Stimulated activated CD4-positive, alpha-beta T cell treated with anti-CD3 and anti-CD28 coated beads, Interleukin-4, amount 100 ng/mL, for 48 hours (primary cell): ENCODE results near the gene IKZF3.
"Not testable (repeated sequence)": the region's sequence is repeated elsewhere in the genome, so short reads cannot be mapped to it uniquely, and the experiment has no call there.

ENCODE experiments used
- DNase-seq, 2 donors: peaks; one replicate each; pipeline ENCODE4 v3.0.0-alpha.2; 2020; ENCODE audit warnings: low read depth in 2 of 2

Gene IKZF3

DNA sequence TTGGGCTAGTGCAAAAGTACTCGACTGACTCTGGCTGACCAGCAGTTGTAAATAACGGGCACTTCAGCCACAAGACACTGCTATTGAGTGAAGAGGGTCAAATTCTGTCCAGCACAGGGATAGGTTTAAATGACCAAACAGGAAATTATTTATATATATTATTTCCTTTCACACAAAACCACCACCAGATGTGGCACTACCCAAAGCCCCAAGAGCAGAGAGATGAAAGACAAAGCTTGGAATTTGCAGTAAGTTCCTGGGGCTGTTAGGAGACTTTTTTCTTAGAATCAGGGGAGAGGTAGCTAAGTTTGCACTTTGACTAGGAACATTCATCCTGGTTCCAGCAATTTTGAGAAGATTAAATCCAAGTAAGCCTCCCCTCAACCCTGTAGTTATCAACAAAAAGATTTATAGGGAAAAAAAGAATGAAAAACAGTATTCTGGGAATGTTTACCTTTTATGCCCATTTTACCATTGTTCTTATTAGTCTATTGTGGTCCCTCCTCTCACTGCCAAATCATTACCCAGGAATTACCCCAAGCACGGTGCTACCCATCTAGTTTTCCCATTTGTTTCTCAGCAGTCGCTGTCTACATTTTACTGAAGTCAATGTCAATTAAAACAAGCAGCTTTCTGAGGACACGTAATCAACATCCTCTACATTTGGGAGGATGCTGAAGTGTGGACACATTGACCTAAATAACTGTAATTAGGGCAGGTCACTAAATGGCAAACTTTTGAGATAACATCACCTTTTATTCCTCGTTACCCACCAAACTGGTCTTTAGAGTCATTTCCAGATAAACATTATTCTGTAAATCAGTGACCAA, 82.9 kb downstream of the IKZF3 start:
- no peak for DNase-seq

DNA sequence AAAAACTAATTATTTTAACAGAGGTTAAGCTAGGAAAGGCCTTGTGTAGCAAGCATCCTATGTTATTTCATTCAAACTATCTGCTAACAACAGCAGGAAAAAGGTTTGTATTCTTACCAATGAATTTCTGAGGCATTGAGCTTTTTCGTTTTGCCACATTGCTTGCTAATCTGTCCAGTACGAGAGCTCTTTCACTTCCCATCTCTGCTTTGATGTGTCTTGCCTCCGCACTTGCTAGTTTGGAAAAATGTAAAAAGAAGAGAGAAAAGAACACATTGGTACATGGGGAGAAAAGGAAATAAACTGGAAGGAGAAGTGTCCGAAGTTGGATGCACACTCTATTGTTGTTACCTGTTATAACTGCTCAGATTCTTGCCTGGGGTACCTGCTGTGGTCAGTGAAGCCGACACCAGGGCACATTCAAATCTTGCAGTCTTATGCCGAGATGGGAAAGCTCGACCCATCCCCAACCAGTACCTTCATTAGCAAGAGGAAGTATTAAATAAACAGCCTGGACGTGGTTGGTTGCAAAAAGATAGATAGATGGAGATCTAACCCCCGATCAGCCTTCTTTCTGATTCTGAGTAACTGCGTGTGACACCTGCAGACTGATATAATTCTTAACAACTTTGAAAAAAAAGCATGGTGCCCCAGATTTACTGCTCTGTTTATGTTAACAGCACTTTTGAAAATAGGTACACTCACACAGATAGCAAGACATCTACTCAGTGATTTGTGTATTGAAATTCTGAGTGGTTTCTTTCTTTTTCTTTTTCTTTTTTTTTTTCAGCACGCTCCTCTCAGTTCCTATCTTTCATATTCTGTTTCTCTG, 86.4 kb downstream of the IKZF3 start:
- DNase-seq = no peak

DNA sequence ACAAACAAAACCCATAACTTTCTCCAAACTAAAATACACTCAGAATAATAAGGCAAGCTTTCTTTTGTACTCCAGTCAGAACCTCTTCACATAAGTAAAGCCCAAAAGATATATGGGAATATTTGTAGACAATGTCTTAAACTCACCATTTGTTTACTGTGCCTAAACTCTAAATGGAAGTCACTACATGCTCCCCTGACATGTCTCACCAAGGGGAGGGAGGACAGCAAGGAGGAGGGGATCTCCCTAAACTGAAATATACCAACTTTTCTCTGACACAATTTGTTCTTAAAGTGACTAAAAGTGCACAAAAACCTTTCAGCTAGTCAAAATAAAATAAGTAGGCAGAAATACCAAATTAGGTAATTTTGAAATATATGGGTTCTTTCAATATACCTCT, 87.9 kb downstream of the IKZF3 start:
- DNase-seq = no peak

DNA sequence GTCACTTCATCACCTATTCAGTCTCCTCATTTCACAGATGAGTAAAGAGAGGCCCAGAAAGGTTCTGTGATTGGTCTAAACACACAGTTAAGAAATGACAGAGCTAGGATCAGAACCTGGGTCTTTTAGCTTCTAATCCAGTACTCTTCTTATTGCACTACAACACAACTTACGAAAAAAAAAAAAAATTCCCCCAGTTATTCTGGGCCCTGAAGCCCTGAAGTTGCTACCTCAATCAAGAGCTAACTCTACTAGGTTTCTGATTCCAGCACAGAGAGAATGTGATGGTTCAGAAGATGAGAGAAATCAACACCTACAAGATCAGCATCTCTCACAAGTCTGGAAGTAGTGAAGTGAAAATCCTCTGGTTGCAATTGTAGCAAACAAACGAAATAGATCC, 89.1 kb downstream of the IKZF3 start:
- DNase-seq = no peak

DNA sequence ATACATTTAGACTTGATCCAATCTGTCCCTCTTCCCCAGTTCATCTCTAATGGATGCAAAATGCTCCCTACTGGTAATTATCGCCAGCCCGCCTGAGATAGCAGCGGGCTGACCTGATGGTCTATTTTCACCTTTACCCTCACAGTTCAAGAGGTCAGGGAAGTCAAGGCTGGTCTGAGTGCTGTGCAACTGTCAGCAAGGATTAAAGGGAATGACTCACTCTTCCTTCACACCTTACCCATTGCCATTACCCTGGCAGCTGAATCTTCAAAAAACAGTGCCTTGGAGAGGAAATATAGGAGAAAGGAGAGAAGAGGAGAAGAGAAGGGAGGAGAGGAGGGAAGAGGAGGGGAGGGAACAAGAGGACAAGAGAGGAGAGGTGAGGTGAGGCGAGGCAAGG, 90.1 kb downstream of the IKZF3 start:
- no peak for DNase-seq

DNA sequence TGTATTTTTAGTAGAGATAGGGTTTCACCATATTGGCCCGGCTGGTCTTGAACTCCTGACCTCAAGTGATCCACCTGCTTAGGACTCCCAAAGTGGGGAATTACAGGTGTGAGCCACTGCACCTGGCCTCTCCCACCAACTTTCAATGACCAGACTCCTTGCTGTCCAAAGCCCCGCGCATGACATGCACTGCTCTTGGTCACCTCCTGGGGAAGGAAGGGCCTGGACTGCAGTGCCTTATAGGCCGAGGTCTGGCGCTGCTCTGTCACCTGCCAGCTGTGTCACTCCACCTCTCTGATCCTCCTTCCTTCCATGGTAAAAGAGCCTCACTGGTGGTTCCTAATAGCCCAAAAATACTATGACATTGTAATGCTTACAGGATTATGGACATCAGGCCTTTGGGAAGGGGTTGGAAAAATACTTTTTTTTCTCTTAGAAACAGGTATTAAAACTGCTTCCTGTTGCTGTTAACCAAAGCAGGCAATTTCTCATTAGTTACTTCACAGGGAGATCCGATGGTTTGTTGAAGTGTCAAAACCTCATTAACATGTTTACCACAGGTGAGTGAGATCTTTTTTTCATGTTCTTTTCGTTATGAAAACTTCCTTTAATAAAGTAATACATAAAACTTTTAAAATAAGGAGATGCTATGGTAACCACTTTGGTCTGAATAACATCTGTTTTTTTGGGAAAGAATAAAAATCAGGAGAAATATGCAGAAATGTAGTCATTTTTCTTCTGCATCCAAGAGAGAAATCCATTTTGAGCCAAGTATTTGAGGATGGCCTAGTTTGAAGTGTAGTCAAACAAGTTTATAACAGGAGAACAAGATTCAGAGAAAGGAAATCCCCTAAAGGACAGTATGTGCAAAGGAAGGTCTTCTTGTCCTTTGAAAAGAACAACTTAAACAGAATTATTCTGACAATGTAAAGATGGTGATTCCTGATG, 90.9 kb downstream of the IKZF3 start:
- no peak for DNase-seq

DNA sequence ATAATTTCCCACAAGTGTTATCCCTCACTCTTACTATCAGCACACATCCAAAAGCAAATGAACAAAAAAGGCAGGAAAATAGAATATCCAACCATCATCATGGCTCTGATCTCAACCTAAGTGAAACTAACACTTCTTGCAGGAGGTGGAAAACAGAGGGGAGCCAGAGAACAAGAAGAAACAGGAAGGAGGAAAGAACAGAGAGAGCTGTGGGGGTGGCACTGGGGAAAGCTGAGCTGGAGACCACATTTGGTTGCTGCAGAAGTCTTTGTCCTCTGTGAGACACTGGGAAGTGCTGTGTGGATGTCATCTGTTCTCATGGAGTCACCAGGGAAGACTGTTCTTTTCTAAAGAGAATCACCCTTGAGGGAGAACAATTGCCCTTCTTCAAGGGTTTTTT, 91.7 kb downstream of the IKZF3 start:
- no peak for DNase-seq

DNA sequence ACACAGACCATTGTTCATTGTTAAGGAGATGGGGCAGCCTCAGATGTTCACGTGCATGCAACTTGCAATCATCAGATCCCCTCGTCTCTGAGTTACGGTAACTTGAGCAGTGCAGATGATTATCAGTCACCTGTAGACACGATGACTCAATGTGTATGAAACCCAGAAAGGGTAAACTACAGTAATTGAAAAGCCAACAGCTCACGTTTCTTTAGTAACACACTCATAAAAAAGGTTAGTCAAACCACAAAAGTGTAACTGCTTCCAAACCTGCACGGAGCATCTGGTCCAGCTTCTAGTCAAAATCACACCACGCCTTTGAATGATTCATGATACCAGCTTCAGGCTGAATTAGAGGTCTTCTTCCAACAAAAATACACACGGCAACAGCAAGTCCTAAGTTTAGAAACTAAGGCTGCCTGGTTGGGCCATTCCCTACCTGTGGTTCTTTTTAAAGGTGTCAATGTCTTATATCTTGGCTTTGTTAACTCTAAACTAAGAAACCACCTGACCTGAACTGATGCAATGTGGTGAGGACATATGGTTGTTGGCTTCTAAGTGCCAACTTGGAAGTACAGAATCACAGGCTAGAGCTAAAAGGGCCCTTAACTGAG, 94.0 kb downstream of the IKZF3 start:
- peak; percentile 32 to 58 for DNase-seq

DNA sequence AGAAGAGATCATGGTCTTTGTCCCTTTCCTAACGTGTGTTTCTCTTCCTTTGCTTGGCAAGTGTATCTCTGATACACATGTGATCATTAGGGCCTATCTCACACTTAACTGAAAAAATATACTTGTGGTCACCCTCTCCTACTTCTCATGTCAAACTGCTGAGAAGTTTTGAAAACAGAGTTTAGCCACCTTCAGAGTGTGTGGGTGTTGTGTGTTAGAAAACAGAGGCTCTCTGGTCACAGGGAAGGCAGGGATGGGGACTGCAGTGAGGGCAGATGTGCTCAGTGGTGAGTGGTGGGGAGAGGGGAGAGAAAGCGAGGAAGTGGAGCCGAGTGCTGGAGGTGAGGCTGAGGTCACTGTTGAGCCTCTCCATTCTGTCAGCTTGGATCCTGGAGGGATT, 97.0 kb downstream of the IKZF3 start:
- no peak for DNase-seq

DNA sequence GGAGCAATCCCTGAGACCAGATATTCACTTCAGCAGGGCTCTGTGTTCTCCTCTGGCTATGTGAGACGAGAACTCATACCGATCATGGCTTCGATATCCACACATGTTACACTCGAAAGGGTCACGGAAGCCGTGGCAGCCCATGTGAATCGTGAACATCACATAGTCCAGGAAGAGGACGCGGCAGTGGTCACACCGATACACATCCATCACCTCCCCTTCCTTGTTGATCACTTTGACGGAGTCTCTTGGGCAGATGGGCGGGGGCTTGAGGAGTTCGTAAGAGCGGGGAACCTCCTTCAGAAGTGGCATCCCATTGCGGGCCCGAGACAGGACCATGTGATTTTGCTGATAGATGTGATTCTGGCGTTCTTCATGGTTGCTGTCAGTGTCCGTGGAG, 98.3 kb downstream of the IKZF3 start:
- no peak for DNase-seq

DNA sequence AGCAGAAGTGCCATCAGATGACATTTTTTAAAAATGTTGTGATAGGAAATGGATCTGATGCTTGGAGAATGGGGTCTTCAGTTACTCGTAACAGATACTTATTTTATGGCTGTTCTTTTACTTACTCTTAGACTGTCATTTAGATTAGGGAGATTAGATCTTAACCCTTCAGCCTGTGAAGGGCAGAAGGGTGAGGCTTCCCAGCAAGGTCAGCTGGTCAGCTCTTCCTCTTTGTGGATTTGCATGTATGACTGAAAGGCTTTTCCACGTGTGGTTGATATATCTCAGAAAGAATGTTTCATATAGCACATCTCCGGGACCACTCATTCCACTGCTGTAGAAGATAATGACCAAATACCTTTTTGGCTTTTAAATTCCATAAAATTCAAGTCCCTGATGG, 98.9 kb downstream of the IKZF3 start:
- no peak for DNase-seq

DNA sequence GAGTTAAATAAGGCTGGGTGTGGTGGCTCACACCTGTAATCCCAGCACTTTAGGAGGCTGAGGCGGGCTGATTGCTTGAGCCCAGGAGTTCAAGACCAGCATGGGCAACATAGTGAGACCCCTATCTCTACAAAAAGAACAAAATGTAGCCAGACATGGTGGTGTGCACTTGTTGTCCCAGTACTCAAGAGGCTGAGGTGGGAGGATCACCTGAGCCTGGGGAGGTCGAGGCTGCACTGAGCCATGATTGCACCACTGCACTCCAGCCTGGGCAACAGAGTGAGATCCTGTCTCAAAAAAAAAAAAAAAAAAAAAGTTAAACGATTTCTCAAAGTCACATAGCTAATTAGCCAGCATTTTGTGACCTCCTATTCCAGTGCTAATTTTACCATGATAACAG, 99.9 kb downstream of the IKZF3 start:
- DNase-seq = not testable (repeated sequence)

DNA sequence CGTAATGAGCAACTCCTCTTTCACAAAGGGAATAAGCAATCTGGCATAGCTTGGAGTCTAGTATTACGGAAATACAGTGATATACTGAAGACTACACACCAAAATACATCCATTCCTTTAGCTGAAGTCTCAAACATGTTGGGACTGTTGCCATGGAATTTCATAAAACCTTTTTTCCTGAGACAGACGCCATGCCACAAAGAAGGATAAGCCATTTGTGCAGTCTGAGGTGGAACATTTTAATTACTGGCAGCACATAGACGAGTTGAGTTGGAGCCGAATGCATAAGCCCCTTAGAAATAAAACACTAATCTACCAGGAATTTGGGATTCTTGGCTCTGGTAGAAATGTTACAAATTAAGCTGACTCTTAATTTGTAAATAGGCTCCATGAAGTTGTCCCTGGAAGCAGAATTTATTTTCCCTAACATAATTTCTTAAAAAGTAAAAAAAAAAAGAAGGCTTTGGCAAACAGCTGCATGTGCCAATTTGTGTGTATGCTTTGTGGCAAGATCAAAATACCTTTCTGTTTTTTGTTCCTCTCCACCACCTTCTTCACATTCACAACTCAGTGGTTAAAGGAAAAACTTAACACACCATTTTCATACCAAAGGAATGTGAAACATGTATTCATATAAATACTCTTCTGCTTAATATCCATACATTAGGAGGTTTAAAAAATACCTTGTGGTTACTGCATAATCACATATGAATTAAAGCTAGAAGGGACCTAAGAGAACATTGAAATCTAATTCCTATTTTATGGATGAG, 100.9 kb downstream of the IKZF3 start:
- no peak for DNase-seq

DNA sequence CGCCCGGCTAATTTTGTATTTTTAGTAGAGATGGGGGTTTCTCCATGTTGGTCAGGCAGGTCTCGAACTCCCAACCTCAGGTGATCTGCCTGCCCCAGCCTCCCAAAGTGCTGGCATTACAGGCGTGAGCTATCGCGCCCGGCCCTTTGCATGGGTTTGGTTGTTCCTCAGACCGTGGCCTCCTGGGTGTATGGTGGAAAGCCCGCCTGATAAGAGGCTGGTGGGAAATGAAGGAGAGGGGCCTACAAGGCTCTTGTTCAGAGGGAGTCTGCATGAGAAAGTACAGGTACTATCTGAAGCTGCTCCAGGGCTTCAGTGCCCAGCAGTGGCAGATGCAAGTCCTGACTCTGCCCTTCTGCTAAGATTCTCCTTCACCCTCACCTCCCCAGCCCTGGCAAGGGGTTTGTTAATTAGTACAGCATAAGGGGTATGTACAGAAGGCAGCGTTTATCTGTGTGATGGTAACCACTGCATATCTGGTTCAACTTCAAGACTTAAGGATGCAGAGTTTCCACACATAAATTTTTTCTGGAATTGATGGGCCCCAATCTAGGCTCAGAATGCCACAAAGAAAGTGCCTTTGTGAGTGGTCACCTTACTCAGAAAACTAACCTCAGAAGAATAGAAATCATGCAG, 102.1 kb downstream of the IKZF3 start:
- no peak for DNase-seq

DNA sequence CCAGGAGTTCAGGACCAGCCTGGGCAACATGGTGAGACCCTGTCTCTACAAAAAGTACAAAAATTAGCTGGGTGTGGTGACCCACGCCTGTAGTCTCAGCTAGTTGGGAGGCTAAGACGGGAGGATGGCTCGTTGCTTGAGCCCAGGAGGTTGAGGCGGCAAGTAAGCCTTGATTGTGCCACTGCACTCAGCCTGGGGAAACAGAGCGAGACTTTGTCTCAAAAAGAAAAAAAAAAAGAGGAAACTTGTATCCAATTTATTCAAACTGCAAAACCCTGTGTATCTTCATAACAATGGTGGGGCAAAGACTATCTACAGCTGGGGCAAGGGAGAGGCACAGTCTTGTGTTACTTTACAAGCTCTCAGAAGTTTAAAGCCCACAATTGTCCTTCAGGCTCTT, 104.9 kb downstream of the IKZF3 start:
- no peak for DNase-seq

DNA sequence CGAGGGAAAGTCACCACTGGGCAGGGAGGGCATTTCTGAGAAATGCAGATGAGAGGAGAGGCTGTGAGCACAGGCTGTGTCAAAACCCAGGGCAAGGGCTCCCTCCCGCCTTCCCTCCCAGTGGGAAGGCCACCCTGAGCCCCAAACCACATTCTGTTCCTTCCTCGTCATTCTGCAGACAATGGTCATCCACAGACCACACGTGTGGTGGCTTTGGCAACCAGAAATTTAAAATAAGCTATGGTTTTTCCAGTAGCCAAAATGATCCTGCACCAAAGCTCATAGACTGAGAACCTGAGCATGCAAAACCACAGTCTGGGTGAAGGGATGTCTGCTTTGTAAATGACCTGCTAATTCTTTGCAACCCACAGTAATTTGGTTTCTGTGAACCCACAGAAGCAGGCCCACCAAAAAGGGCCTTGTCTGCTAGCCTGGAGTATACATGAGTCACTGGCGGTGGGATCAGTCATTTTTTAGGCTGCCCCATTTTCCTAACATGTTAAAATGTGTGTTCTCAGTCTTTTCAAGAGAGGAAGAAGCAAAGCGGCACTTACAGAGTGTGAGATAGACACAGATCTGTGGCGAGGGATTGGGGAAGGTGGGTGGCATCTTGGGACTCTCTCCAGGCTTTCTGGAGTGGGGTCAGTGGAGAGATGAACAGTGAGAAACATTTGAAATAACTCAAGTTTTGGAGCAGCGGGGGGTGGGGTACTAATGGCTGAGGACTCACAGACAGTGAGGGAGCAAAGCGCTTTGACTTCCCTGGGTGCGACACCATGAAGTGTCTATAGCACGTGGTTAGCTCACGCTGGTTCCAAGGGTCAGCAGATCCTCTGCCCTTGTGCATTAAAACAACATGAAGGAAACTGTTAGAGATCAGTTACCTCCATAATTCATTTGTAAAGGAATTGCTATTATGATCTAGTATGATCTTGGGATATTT, 105.9 kb downstream of the IKZF3 start:
- DNase-seq = peak in 1 of 2 donors; percentile 64

DNA sequence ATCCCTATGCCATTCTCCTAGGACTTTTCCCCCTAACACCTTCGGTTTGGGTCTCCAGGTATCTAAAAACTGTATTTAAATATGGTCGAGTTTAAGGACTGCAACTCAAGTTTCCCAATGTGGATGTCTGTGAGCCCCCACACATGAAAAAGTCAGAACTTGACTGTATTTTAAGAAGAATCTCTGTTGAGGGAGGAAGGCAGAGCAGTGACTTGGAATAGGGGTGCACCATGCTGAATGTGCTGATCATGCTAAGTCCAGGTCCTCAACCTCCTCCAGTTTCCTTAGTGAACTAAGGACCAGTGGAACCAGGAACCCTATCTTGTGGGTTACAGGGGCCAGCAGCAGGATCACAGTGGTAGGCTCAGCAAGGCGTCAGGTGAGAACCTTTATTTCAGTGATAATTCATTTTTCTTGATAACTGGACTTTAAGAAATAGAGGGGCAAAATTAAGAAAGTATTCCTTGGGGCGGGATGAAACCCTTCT, 106.9 kb downstream of the IKZF3 start:
- DNase-seq = no peak

DNA sequence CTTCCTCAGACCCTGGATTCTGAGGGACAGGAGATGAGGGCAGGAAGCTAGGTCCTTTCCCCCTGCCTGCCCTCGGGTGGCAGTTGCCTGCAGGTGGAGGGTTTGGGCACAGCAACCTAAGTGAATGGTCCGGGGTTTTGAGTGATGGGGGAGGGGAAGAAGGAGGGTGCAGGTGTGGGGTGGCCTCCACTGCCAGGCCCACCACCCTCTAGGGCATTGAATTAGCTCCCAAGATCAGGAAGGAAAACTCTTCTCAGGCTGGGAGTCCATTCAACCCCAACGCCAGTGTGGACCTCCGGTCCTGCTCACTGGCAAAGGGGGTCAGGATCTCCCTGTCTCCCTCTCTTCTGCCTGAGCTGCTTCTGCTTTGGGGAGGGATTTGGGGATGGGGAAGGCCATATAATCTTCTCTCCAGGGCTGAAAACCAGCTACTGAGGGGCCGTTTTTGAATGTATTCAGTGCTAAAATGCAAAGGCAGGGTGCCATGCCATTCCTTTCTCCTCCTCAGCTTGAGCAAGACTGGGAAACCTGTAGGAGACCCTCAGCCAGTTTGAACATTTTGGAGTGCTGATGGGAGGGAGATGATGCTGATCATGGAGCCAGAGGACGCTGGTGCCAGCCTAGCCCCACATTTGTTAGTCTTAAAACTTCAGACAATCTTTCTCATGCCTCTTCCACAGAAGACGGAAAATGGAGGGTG, 107.6 kb downstream of the IKZF3 start:
- DNase-seq = no peak
